KMS-11 (cell line): Measurements from ENCODE around the gene FAU.

Experiments
- H2AFZ ChIP-seq: fragments of 200-600 bp; sonication (generic); 2 replicates; pipeline ENCODE4 v1.6.1; 2016; ENCODE audit warnings: antibody characterized with exemption, mixed run types, low read depth
- H3K27ac ChIP-seq: fragments of 200-600 bp; sonication (generic); 2 replicates; pipeline ENCODE4 v1.6.1; 2016; ENCODE audit warnings: mild to moderate bottlenecking, mixed run types
- H3K27me3 ChIP-seq: fragments of 200-600 bp; sonication (generic); 2 replicates; pipeline ENCODE4 v1.6.1; 2017; ENCODE audit warnings: mild to moderate bottlenecking, low read depth, mixed run types, moderate library complexity; ENCODE audit not compliant: insufficient read depth
- H3K36me3 ChIP-seq: fragments of 200-600 bp; sonication (generic); 2 replicates; pipeline ENCODE4 v1.6.1; 2017; ENCODE audit warnings: mild to moderate bottlenecking, mixed run types; ENCODE audit not compliant: insufficient read depth
- H3K4me1 ChIP-seq: fragments of 200-600 bp; sonication (generic); 2 replicates; pipeline ENCODE4 v1.6.1; 2016; ENCODE audit warnings: mild to moderate bottlenecking, low read depth, mixed run types; ENCODE audit not compliant: poor library complexity, severe bottlenecking
- H3K4me2 ChIP-seq: fragments of 200-600 bp; sonication (generic); 2 replicates; pipeline ENCODE4 v1.7.0; 2016; ENCODE audit warnings: mild to moderate bottlenecking, mixed run types
- H3K4me3 ChIP-seq: fragments of 200-600 bp; sonication (generic); IDR thresholded peaks from 2 replicates; pipeline ENCODE4 v1.6.1; 2017; ENCODE audit warnings: low read depth, low read length, mixed read lengths; ENCODE audit not compliant: insufficient read depth
- H3K79me2 ChIP-seq: fragments of 200-600 bp; sonication (generic); 2 replicates; pipeline ENCODE4 v1.6.1; 2016; ENCODE audit warnings: low read depth, mixed run types; ENCODE audit not compliant: insufficient read depth
- H3K9ac ChIP-seq: fragments of 200-600 bp; sonication (generic); 2 replicates; pipeline ENCODE4 v1.6.1; 2016; ENCODE audit warnings: mild to moderate bottlenecking, mixed run types
- H4K20me1 ChIP-seq: fragments of 200-600 bp; sonication (generic); 2 replicates; pipeline ENCODE4 v1.6.1; 2016; ENCODE audit warnings: mild to moderate bottlenecking, mixed run types; ENCODE audit not compliant: insufficient read depth
- CTCF ChIP-seq: fragments of 200-600 bp; sonication (generic); conservative IDR thresholded peaks from 2 replicates; pipeline ENCODE4 v1.6.1; 2017; ENCODE audit warnings: low read depth, mild to moderate bottlenecking, antibody characterized with exemption, low read length, moderate library complexity, mixed read lengths

The FAU gene

GRCh38 chr11:65121865-65122696 lies at the start of gene FAU, which contains the start of gene MRPL49:
Gene FAU (minus strand): TSS chr11:65122134. CDS start chr11:65121813, 321 bp downstream.
Gene MRPL49 (plus strand): TSS chr11:65122321. CDS start chr11:65122347, 26 bp downstream.
- H3K9ac ChIP-seq: peak within 1 kb of the TSS; percentile 86
- peak within 1 kb of the TSS; percentile 51 for H2AFZ ChIP-seq
- no peak within 1 kb of the TSS for H3K4me3 ChIP-seq
- H3K4me2 ChIP-seq: peak within 1 kb of the TSS; percentile 96
- H3K4me1 ChIP-seq: peaks cover 39% of the 10 kb centered on the region
- no peaks in the 10 kb centered on the region for H3K27me3 ChIP-seq
- no peaks in the 10 kb centered on the region for H4K20me1 ChIP-seq
- H3K27ac ChIP-seq: peak within 1 kb of the TSS; percentile 59
- no peak for TF ChIP-seq CTCF
- no peaks in the 10 kb centered on the region; the same call in 1 of the 2 replicates for H3K36me3 ChIP-seq
- peaks cover 53% of the 10 kb centered on the region for H3K79me2 ChIP-seq

GRCh38 chr11:65170058-65170534 lies 48.2 kb upstream of the FAU start, which contains the start of gene SPDYC:
Gene SPDYC (plus strand): TSS chr11:65170233. CDS start chr11:65171358, 1,125 bp downstream.
- no peaks in the 10 kb centered on the region for H3K36me3 ChIP-seq
- TF ChIP-seq CTCF: no peak
- no peak within 1 kb of the TSS for H3K27ac ChIP-seq
- no peak within 1 kb of the TSS for H3K4me3 ChIP-seq
- peak within 1 kb of the TSS; percentile 1; the same call in 1 of the 2 replicates for H2AFZ ChIP-seq
- H3K4me1 ChIP-seq: no peaks in the 10 kb centered on the region
- no peaks in the 10 kb centered on the region for H4K20me1 ChIP-seq
- H3K9ac ChIP-seq: no peak within 1 kb of the TSS
- H3K79me2 ChIP-seq: no peaks in the 10 kb centered on the region
- H3K4me2 ChIP-seq: no peak within 1 kb of the TSS
- H3K27me3 ChIP-seq: no peaks in the 10 kb centered on the region

GRCh38 chr11:65169164-65169641 lies 47.3 kb upstream of the FAU start:
- peak overlapping the region; percentile 1; the same call in 1 of the 2 replicates for H2AFZ ChIP-seq
- H3K36me3 ChIP-seq: no peaks in the 10 kb centered on the region
- H3K4me1 ChIP-seq: no peaks in the 10 kb centered on the region
- H3K9ac ChIP-seq: no peak overlapping the region
- TF ChIP-seq CTCF: no peak
- H3K4me3 ChIP-seq: no peak overlapping the region
- H3K27ac ChIP-seq: no peak overlapping the region
- H3K4me2 ChIP-seq: no peak overlapping the region
- H3K79me2 ChIP-seq: no peaks in the 10 kb centered on the region
- no peaks in the 10 kb centered on the region for H4K20me1 ChIP-seq
- H3K27me3 ChIP-seq: no peaks in the 10 kb centered on the region

- H3K4me2 ChIP-seq: no peak overlapping the region
- H3K79me2 ChIP-seq: no peaks in the 10 kb centered on the region
- H3K9ac ChIP-seq: no peak overlapping the region
- TF ChIP-seq CTCF: no peak
- H3K27ac ChIP-seq: no peak overlapping the region
- no peaks in the 10 kb centered on the region for H3K4me1 ChIP-seq
- no peak overlapping the region for H2AFZ ChIP-seq
- no peak overlapping the region for H3K4me3 ChIP-seq
- no peaks in the 10 kb centered on the region for H3K27me3 ChIP-seq
- H3K36me3 ChIP-seq: no peaks in the 10 kb centered on the region
- no peaks in the 10 kb centered on the region for H4K20me1 ChIP-seq
These were observed 45.7 kb upstream of the FAU start for GRCh38 chr11:65167656-65168055.
